Brain microvascular endothelial cell (primary cell): Measurements from ENCODE around the gene RETREG3.
"Not testable (repeated sequence)": the region's sequence is repeated elsewhere in the genome, so short reads cannot be mapped to it uniquely, and the experiment has no call there.

Experiments
- DNase-seq: peaks from one replicate; pipeline ENCODE4 v3.0.0-alpha.2; 2020
- H3K27ac ChIP-seq: fragments of 250-450 bp; sonication (Bioruptor Pico); 2 replicates; pipeline ENCODE4 v1.5.1; 2020; ENCODE audit warnings: mild to moderate bottlenecking, moderate library complexity
- H3K27me3 ChIP-seq: fragments of 250-450 bp; sonication (Bioruptor Pico); replicated peaks from 2 replicates; pipeline ENCODE4 v1.5.1; 2020; ENCODE audit warnings: mild to moderate bottlenecking
- H3K36me3 ChIP-seq: fragments of 250-450 bp; sonication (Bioruptor Pico); replicated peaks from 2 replicates; pipeline ENCODE4 v1.5.1; 2020; ENCODE audit warnings: mild to moderate bottlenecking
- H3K4me3 ChIP-seq: 2 replicates; pipeline ENCODE4 v1.5.1; 2011; ENCODE audit warnings: low read depth, mild to moderate bottlenecking, control low read depth, low read length, moderate library complexity
- in situ Hi-C: cut with HindIII; loops from 2 replicates; pipeline ENCODE4 v1.10.0; 2017; ENCODE audit warnings: low sequenced_read_pairs, low pct_ligation_motif_present
- TF ChIP-seq, protein P1 (sequence below): IDR thresholded peaks from 2 replicates; pipeline ENCODE4 v1.5.1; 2011; ENCODE audit warnings: low read depth, mild to moderate bottlenecking, moderate library complexity, low read length, control low read depth, inconsistent platforms; ENCODE audit errors: missing control alignments

The RETREG3 gene

DNA sequence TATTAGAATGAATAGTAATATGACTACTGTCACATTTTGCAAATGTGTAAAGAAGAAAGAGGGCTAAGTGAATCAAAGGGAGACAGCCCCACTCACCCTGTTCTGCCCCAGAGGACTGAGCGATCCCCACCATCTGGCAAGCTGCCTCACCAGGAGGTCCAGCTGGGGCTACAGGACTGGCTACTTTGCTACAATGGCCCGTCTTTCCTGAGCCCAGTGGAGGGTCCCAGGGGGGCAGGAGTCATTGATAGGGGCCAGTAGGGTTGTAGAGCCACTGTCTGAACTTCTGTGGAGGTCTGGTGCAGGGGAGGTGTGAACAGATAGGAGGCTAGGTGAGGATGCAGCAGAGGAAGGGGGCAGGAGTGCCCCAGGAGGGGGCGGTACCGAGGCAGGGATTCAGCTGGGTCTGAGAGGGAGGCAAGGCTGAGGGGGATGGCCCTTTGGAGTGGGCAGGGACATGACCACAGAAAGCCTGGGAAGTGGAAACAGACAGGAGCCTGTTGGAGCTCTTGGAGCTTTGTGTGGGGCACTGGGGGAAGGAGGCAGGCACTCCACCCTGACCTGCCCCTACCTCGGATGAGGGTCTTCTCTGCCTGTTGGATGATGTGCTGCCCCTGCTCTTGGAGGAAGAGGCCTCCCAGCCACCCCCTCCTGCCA lies 53.1 kb downstream of the RETREG3 start:
- in situ Hi-C loops, H3K27ac ChIP-seq, H3K27me3 ChIP-seq, DNase-seq, H3K36me3 ChIP-seq, H3K4me3 ChIP-seq: not testable (repeated sequence)
- TF ChIP-seq, protein P1, sequence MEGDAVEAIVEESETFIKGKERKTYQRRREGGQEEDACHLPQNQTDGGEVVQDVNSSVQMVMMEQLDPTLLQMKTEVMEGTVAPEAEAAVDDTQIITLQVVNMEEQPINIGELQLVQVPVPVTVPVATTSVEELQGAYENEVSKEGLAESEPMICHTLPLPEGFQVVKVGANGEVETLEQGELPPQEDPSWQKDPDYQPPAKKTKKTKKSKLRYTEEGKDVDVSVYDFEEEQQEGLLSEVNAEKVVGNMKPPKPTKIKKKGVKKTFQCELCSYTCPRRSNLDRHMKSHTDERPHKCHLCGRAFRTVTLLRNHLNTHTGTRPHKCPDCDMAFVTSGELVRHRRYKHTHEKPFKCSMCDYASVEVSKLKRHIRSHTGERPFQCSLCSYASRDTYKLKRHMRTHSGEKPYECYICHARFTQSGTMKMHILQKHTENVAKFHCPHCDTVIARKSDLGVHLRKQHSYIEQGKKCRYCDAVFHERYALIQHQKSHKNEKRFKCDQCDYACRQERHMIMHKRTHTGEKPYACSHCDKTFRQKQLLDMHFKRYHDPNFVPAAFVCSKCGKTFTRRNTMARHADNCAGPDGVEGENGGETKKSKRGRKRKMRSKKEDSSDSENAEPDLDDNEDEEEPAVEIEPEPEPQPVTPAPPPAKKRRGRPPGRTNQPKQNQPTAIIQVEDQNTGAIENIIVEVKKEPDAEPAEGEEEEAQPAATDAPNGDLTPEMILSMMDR, result peak; percentile 22

DNA sequence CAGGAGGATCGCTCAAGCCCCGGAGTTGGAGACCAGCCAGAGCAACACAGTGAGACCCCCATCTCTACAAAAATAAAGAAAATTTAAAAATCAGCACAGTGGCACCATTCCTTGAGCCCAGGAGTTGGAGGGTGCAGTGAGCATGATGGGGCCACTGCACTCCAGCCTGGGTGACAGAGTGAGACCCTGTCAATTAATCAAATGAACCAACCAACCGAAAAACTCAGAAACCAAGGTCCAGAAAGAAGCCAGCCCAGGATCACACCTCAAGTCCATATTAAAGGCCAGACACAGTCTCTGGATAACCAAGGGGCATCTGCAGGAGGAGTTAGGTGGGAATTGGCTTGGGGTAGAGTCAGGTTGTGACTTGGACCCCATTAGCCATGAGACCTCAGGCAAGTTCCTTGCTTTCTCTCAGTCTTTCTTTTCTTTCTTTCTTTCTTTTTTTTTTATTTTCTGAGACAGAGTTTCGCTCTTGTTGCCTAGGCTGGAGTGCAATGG lies 54.0 kb downstream of the RETREG3 start:
- in situ Hi-C loops, result no loop called here

DNA sequence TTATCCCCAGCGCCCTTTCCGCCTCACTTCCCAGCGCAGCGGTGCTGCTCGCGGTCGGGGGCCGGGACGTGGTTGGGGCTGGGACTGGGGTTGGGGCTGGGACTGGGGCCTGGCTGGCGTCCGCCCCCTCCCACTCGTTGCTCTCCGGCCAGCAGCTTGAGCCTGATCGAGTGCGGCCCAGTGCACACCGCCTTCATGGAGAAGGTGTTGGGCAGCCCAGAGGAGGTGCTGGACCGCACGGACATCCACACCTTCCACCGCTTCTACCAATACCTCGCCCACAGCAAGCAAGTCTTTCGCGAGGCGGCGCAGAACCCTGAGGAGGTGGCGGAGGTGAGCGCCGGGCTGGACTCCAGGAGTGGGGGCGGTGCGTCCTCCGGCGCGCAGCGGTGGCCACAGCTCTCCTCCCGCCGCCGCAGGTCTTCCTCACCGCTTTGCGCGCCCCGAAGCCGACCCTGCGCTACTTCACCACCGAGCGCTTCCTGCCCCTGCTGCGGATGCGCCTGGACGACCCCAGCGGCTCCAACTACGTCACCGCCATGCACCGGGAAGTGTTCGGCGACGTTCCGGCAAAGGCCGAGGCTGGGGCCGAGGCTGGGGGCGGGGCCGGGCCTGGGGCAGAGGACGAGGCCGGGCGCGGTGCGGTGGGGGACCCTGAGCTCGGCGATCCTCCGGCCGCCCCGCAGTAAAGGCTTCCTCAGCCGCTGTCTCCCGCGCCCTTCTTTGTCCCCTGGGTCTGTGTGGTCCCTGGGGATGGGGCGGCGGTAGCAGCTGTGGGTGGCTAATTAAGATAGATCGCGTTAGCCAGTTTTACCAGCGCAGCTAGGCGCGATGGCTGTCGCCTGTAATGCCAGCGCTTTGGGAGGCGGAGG lies 54.7 kb downstream of the RETREG3 start:
- no peaks in the 10 kb centered on the region for H3K36me3 ChIP-seq
- TF ChIP-seq, protein P1, result no peak
- in situ Hi-C loops, result no loop called here
- peak overlapping the region; percentile 91 for H3K4me3 ChIP-seq
- no peaks in the 10 kb centered on the region for H3K27me3 ChIP-seq
- peak overlapping the region; percentile 78 for H3K27ac ChIP-seq
- peak; percentile 67 for DNase-seq

More for the DNA sequence above, 54.0 kb downstream of the RETREG3 start:
- Histone ChIP-seq H3K27me3 (no peaks in the 10 kb centered on the region), H3K4me3 (peak overlapping the region; percentile 91), H3K36me3 (no peaks in the 10 kb centered on the region), H3K27ac (peak overlapping the region; percentile 78)
- TF ChIP-seq, protein P1, result no peak
- no peak for DNase-seq

DNA sequence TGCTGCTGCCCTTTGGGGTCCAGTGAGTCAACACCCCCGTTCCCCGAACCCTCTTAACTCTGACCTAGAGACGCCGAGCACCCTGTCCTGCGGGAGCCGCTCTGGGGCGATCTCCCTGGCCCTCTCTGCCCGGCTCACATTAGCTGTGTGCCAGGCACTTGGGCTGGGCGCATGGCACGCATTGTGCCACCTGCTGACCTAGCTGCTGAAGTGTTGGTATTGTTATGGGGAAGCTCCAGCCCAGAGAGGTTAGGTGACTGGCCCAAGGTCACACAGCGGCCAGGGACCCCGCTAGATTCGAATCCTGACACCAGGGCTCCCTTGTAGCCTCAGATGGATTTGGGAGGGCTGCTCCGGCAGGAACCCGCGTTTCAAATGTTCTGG lies 55.3 kb downstream of the RETREG3 start:
- peak overlapping the region; percentile 78 for H3K27ac ChIP-seq
- in situ Hi-C loops, result no loop called here
- peak overlapping the region; percentile 91 for H3K4me3 ChIP-seq
- TF ChIP-seq, protein P1, result no peak
- no peak for DNase-seq
- H3K27me3 ChIP-seq, result no peaks in the 10 kb centered on the region
- no peaks in the 10 kb centered on the region for H3K36me3 ChIP-seq

- TF ChIP-seq, protein P1, result no peak
Observed at GRCh38 chr17:42553161-42553818, 55.9 kb downstream of the RETREG3 start.

GRCh38 chr17:42552736-42553135 lies 56.4 kb downstream of the RETREG3 start, which contains the start of gene HSD17B1:
TSS of gene HSD17B1 (plus strand) at chr17:42552923. CDS start at chr17:42552934, 11 bp downstream.
- H3K4me3 ChIP-seq, result peak within 1 kb of the TSS; percentile 91
- H3K27me3 ChIP-seq, H3K27ac ChIP-seq, DNase-seq, H3K36me3 ChIP-seq, in situ Hi-C loops: not testable (repeated sequence)

More at GRCh38 chr17:42553161-42553818, 55.9 kb downstream of the RETREG3 start:
- no peak for DNase-seq
- Histone ChIP-seq H3K27ac (no peak overlapping the region), H3K4me3 (peak overlapping the region; percentile 91), H3K36me3 (no peaks in the 10 kb centered on the region), H3K27me3 (no peaks in the 10 kb centered on the region)
- in situ Hi-C loops, result no loop called here
